Peyer's patch (tissue), 4 donors: ENCODE results near the gene PTMA.
A peak's percentile ranks its signal among the peaks of the same experiment; 100 is the strongest.

Experiments used
- POLR2A ChIP-seq, 2 donors: fragments of 450-650 bp; IDR thresholded peaks; one replicate each; pipeline ENCODE4 v1.5.1; 2017; ENCODE audit warnings: antibody characterized with exemption in 2 of 2, mild to moderate bottlenecking in 2 of 2, moderate library complexity in 2 of 2
- TF ChIP-seq, protein P1 (sequence below), 6 experiments: fragments of 450-650 bp in 4 of 6; fragments of 200-600 bp in 2 of 6; sonication (generic) in 1 of 6; IDR thresholded peaks; one replicate each; pipeline ENCODE4 v1.5.1; 2017 to 2019; ENCODE audit warnings: antibody characterized with exemption in 6 of 6, mild to moderate bottlenecking in 3 of 6, moderate library complexity in 1 of 6

DNA sequence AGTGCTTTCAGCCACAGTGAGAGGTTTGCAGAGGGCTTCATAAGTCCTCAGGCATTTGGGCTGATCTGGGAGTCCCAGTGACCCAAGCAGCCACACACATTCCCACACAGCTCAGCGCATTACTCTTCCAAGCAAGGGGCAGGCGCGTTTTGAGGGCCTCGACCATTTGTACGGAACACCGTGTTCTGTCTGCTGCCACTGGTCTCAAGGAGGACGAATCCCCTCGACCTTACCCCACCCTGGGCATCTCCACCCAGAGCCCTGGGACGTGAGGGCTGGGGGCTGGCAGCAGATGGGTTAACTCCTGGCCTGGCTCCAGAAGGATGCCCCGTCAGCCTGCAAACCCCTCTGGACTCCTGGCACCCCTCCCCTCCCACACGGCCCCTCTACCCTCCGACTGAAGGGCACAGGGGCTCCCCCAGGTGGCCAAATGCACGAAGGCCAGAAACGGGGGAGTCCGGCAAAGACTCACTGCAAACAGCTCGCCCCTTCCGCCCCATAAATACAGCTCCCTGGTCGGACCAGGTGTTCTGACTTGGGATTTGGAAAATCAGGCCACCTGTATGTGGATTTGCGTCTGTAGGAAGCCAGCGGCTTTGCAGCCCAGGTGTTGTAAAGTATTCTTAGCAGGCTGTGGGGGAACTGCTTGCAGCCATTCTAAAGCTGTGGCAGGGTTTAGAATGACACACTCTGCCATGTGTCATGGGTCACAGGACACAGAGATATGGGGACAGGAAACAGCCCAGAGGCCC, 33.6 kb upstream of the PTMA start:
- TF ChIP-seq, protein P1, sequence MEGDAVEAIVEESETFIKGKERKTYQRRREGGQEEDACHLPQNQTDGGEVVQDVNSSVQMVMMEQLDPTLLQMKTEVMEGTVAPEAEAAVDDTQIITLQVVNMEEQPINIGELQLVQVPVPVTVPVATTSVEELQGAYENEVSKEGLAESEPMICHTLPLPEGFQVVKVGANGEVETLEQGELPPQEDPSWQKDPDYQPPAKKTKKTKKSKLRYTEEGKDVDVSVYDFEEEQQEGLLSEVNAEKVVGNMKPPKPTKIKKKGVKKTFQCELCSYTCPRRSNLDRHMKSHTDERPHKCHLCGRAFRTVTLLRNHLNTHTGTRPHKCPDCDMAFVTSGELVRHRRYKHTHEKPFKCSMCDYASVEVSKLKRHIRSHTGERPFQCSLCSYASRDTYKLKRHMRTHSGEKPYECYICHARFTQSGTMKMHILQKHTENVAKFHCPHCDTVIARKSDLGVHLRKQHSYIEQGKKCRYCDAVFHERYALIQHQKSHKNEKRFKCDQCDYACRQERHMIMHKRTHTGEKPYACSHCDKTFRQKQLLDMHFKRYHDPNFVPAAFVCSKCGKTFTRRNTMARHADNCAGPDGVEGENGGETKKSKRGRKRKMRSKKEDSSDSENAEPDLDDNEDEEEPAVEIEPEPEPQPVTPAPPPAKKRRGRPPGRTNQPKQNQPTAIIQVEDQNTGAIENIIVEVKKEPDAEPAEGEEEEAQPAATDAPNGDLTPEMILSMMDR (IDR thresholded peaks at IDR 0.05), result peak; percentile 63 to 88 (median 80)
- no peak for TF ChIP-seq POLR2A (IDR thresholded peaks at IDR 0.05)
